K562 (cell line): ENCODE results near the gene NLE1. TPM values are rescaled to one million over a fixed set of nuclear protein-coding genes. Genes with fewer than 3 reads are reported as not detected.
"Not testable (repeated sequence)": the region's sequence is repeated elsewhere in the genome, so short reads cannot be mapped to it uniquely, and the experiment has no call there.

Source experiments
- ATAC-seq: fragments of 200-7000 bp; cut with Tn5 transposase; 3 replicates; pipeline ENCODE4 v1.9.1; 2020; ENCODE audit warnings: moderate library complexity
- BruUV-seq: library from RNA; stranded (reverse); fragments of 400-500 nt; replicated peaks from 2 replicates; lab custom pipeline; 2021; lab: Mats Ljungman, UMichigan
- CTCF ChIA-PET: fragments of 300-600 bp; formaldehyde crosslinking; extraction: SDS; loops from one replicate; lab custom pipeline; 2021; ENCODE audit warnings: low intra/inter-chr PET ratio; lab: Yijun Ruan, JAX
- POLR2A ChIA-PET: fragments of 300-600, 350-650 bp; sonication (Branson Sonifier 250); formaldehyde crosslinking; extraction: SDS; loops from one replicate; lab custom pipeline; 2021; ENCODE audit warnings: antibody characterized with exemption, inconsistent platforms; lab: Yijun Ruan, JAX
- DNase-seq, 4 experiments: peaks; one replicate each; pipeline versions ENCODE4 v3.0.0 to v3.0.0-alpha.2; 2011 to 2018; ENCODE audit warnings: low spot score in 3 of 4, mixed read lengths in 3 of 4; ENCODE audit errors: extremely low read depth in 1 of 4
- FAIRE-seq: peaks from 2 replicates; lab custom pipeline; 2011; peaks lifted over from hg19 to GRCh38; lab: Jason Lieb, UNC
- H2AFZ ChIP-seq: 2 replicates; pipeline ENCODE4 v1.6.0; 2011; ENCODE audit warnings: low read depth, low read length, control low read depth, inconsistent platforms
- H3K27ac ChIP-seq: fragments of 200-600 bp; 3 replicates; pipeline ENCODE4 v1.8.0; 2011; ENCODE audit warnings: low read depth, mild to moderate bottlenecking, control low read depth, inconsistent platforms, low read length, moderate library complexity, mixed read lengths; ENCODE audit errors: extremely low read depth
- H3K27me3 ChIP-seq, 2 experiments: fragments of 300-600 bp in 1 of 2; 2 replicates in 1 of 2; 3 replicates in 1 of 2; pipeline versions ENCODE4 v1.6.0 to v1.8.0; 2011; ENCODE audit warnings: inconsistent platforms in 2 of 2, low read length in 2 of 2, mild to moderate bottlenecking in 1 of 2, mixed read lengths in 1 of 2, moderate library complexity in 1 of 2; ENCODE audit not compliant: control insufficient read depth in 2 of 2, insufficient read depth in 2 of 2
- H3K36me3 ChIP-seq: fragments of 300-600 bp; 3 replicates; pipeline ENCODE4 v1.8.0; 2011; ENCODE audit warnings: mild to moderate bottlenecking, low read length, inconsistent platforms; ENCODE audit not compliant: control insufficient read depth, insufficient read depth
- H3K4me1 ChIP-seq, 2 experiments: fragments of 200-600 bp in 1 of 2; replicated peaks in 1 of 2; 2 replicates in 1 of 2; 3 replicates in 1 of 2; pipeline versions ENCODE4 v1.5.1 to v1.8.0; 2011; ENCODE audit warnings: inconsistent platforms in 2 of 2, low read length in 2 of 2, mild to moderate bottlenecking in 1 of 2, mixed read lengths in 1 of 2, moderate library complexity in 1 of 2; ENCODE audit not compliant: control insufficient read depth in 2 of 2, insufficient read depth in 2 of 2
- H3K4me2 ChIP-seq: 2 replicates; pipeline ENCODE4 v1.6.1; 2011; ENCODE audit warnings: low read length, control low read depth, inconsistent platforms, mixed read lengths; ENCODE audit not compliant: insufficient read depth
- H3K4me3 ChIP-seq: fragments of 200-600 bp; sonication (generic), shearing (Covaris generic); 2 replicates; pipeline ENCODE4 v1.5.1; 2016; ENCODE audit warnings: control low read depth, inconsistent platforms
- H3K79me2 ChIP-seq: fragments of 200-600 bp; 3 replicates; pipeline ENCODE4 v1.8.0; 2011; ENCODE audit warnings: low read length, inconsistent platforms; ENCODE audit not compliant: control insufficient read depth, insufficient read depth
- H3K9ac ChIP-seq, 2 experiments: 2 replicates each; pipeline versions ENCODE4 v1.6.0 to v1.6.1; 2011; ENCODE audit warnings: low read depth in 2 of 2, low read length in 2 of 2, control low read depth in 1 of 2, inconsistent platforms in 1 of 2, mild to moderate bottlenecking in 1 of 2, mixed read lengths in 1 of 2; ENCODE audit not compliant: insufficient read depth in 1 of 2
- H3K9me1 ChIP-seq: one replicate; pipeline ENCODE4 v1.6.0; 2011; ENCODE audit warnings: inconsistent platforms, mild to moderate bottlenecking, low read length, moderate library complexity; ENCODE audit not compliant: control insufficient read depth, insufficient read depth
- H3K9me3 ChIP-seq: replicated peaks from 2 replicates; pipeline ENCODE4 v1.5.1; 2011; ENCODE audit warnings: low read depth, low read length, inconsistent platforms; ENCODE audit not compliant: control insufficient read depth, insufficient read depth
- H4K20me1 ChIP-seq: replicated peaks from 2 replicates; pipeline ENCODE4 v1.6.1; 2011; ENCODE audit warnings: low read length, inconsistent platforms, mixed read lengths; ENCODE audit not compliant: control insufficient read depth, insufficient read depth
- CEBPG ChIP-seq, 3 experiments: fragments of 200-800 bp in 1 of 3; sonication (Bioruptor generic) in 1 of 3; sonication (generic) in 1 of 3; formaldehyde crosslinking in 1 of 3; IDR thresholded peaks in 2 of 3; conservative IDR thresholded peaks in 1 of 3; 2 replicates each; pipeline versions ENCODE4 v1.6.1 to v1.8.0; 2016 to 2022; ENCODE audit warnings: missing compliant biosample characterization in 2 of 3, missing genetic modification characterization in 2 of 3, mild to moderate bottlenecking in 1 of 3, missing genetic modification reagents in 1 of 3
- POLR2H ChIP-seq: IDR thresholded peaks from 2 replicates; pipeline ENCODE4 v1.6.1; 2016; ENCODE audit warnings: missing genetic modification characterization, low read depth, mild to moderate bottlenecking, control low read depth, missing compliant biosample characterization, moderate library complexity
- WGBS: fragments of 100-300 bp; shearing (Covaris generic); methylation state at CpG from one replicate; pipeline ENCODE4 v1.1.6; 2016; ENCODE audit warnings: low coverage, mixed read lengths; ENCODE audit not compliant: insufficient coverage; ENCODE audit errors: missing lambda C conversion rate; 5-methylcytosine and 5-hydroxymethylcytosine counted together
- in situ Hi-C: fragments of 300-500 bp; cut with MboI; formaldehyde crosslinking; loops from 4 replicates; pipeline ENCODE4 v1.15.0; 2018; ENCODE audit warnings: inconsistent platforms, mixed read lengths
- intact Hi-C: fragments of 100-400 bp; cut with micrococcal nuclease; formaldehyde crosslinking; loops from 2 replicates; pipeline ENCODE4 v1.14.2; 2022
- polyA plus RNA-seq, 8 experiments: library from polyadenylated mRNA; depleted of rRNA in 4 of 8; stranded (reverse) in 5 of 8; unstranded in 3 of 8; fragments of >200 nt; fragmentation: Nextera tagmentation in 2 of 8; fragmentation: Illumina TruSeq in 1 of 8; extraction: Ambion mirVana in 2 of 8; extraction: Trizol in 1 of 8; gene quantifications; 2 replicates each; pipeline versions ENCODE4 v1.2.1 to v1.2.3, GENCODE V29; 2011 to 2014; ENCODE audit warnings: inconsistent platforms in 1 of 8, missing spikeins in 1 of 8
- total RNA-seq, 7 experiments: library from RNA; depleted of rRNA in 6 of 7; stranded (reverse); fragments of >200 nt in 6 of 7; fragmentation: Illumina TruSeq in 2 of 7; extraction: Trizol in 2 of 7; gene quantifications; 2 replicates each; pipeline versions ENCODE4 v1.2.1 to v1.2.3, GENCODE V29; 2011 to 2021; ENCODE audit warnings: low replicate concordance in 1 of 7
- TF ChIP-seq, protein P1 (sequence below): sonication (generic); IDR thresholded peaks from 2 replicates; pipeline ENCODE4 v1.6.1; 2016

The NLE1 gene
- total and polyA plus RNA-seq, 9 of the 15 experiments (the other 6 are each of a cell fraction or from before 2014, with no cell fraction given) = 3.8 to 69.0 (median 29.4) TPM

GRCh38 chr17:35094902-35095301 lies 47.2 kb downstream of the NLE1 start:
- Histone ChIP-seq H2AFZ (no peak overlapping the region), H3K9ac (no peak overlapping the region), H3K27me3 (no peaks in the 10 kb centered on the region), H3K4me2 (no peak overlapping the region), H3K9me1 (no peaks in the 10 kb centered on the region), H3K79me2 (no peaks in the 10 kb centered on the region), H3K36me3 (peaks cover 18% of the 10 kb centered on the region; the same call in 2 of the 3 replicates)
- CTCF ChIA-PET = no interaction called here
- 33% methylated on average over 2 of the region's 2 CpGs for WGBS
- intact Hi-C loops = no loop called here
- TF ChIP-seq, protein P1, sequence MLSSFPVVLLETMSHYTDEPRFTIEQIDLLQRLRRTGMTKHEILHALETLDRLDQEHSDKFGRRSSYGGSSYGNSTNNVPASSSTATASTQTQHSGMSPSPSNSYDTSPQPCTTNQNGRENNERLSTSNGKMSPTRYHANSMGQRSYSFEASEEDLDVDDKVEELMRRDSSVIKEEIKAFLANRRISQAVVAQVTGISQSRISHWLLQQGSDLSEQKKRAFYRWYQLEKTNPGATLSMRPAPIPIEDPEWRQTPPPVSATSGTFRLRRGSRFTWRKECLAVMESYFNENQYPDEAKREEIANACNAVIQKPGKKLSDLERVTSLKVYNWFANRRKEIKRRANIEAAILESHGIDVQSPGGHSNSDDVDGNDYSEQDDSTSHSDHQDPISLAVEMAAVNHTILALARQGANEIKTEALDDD = peak; percentile 52; the same call in 1 of the 2 replicates
- TF ChIP-seq POLR2H (tag) (no peak), CEBPG (CRISPR knock-in tag; IDR thresholded peaks at IDR 0.05) (no peak), CEBPG (tag; conservative IDR thresholded peaks at IDR 0.05 in 1 of 2, IDR thresholded peaks at IDR 0.05 in 1 of 2) (peak in 1 of 2 experiments; percentile 27; a peak in 1 of 4 replicates)
- TF ChIP-seq, all 486 proteins: peak for 2
- Histone ChIP-seq H3K4me3 (no peak overlapping the region), H3K4me1 (peaks cover under 1 to 2% of the 10 kb centered on the region in 2 experiments; a peak in 4 of 5 replicates), H3K9me3 (no peaks in the 10 kb centered on the region), H4K20me1 (no peaks in the 10 kb centered on the region), H3K27ac (no peak overlapping the region)
- no peak for ATAC-seq
- BruUV-seq = no TSS peak
- no peak for DNase-seq
- POLR2A ChIA-PET = interaction anchor here (0.6 to 2.2 kb wide), 4 partner anchors 9 to 489 kb away, joined by 3 to 9 read pairs (median 4); no protein-coding TSS in a partner anchor
- FAIRE-seq = no peak
- in situ Hi-C loops = loop anchor here (5.0 kb wide), 1 partner anchor 98 kb away; no protein-coding TSS in a partner anchor

DNA sequence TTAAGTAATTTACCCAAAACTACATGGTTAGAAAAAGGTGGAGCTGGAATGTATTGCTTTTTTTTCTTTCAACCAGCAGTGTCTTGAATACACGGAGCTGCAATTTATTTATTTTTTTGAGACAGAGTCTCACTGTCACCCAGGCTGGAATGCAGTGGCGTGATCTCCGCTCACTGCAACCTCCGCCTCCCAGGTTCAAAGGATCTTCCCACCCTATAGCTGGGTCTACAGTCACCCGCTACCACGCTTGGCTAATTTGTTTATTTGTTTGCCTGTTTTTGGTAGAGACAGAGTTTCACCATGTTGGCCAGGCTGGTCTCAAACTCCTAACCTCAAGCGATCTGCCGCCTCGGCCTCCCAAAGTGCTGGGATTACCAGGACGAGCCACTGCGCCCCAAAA lies 51.4 kb downstream of the NLE1 start:
- ATAC-seq, FAIRE-seq, H3K4me3 ChIP-seq, DNase-seq, H3K9me3 ChIP-seq, H3K9me1 ChIP-seq, H3K27ac ChIP-seq, CTCF ChIA-PET, H2AFZ ChIP-seq, BruUV-seq, H3K27me3 ChIP-seq, H3K36me3 ChIP-seq, H3K9ac ChIP-seq, intact Hi-C loops, H3K4me2 ChIP-seq, H4K20me1 ChIP-seq: not testable (repeated sequence)
- 93% methylated on average over 11 of the region's 11 CpGs for WGBS
- Histone ChIP-seq H3K4me1 (peaks cover 19% of the 10 kb centered on the region in 2 experiments), H3K79me2 (peaks cover 31% of the 10 kb centered on the region)
- POLR2A ChIA-PET = interaction anchor here (1.5 to 1.6 kb wide), 2 partner anchors 12 to 25 kb away, joined by 3 read pairs; no protein-coding TSS in a partner anchor
- in situ Hi-C loops = loop anchor here (5.0 kb wide), 1 partner anchor 93 kb away; no protein-coding TSS in a partner anchor
